ENCODE data around the gene NSUN6.
A peak's percentile ranks its signal among the peaks of the same experiment; 100 is the strongest.

The NSUN6 gene

GRCh38 chr10:18685555-18685954, 34.2 kb upstream of the NSUN6 start:
- no peak for DNase-seq (ENCODE audit: low read depth)
- H3K4me3 ChIP-seq (ENCODE audit: low read depth, low read length) = no peak overlapping the region
- TF ChIP-seq CTCF (conservative IDR thresholded peaks at IDR 0.05; ENCODE audit: low read depth, low read length) = no peak

- no peak for DNase-seq (ENCODE audit: low read depth)
- TF ChIP-seq CTCF (conservative IDR thresholded peaks at IDR 0.05; ENCODE audit: low read depth, low read length) = no peak
- H3K4me3 ChIP-seq (ENCODE audit: low read depth, low read length) = no peak overlapping the region
Measured at GRCh38 chr10:18684953-18685352, 33.6 kb upstream of the NSUN6 start.

GRCh38 chr10:18684416-18684815, 33.0 kb upstream of the NSUN6 start:
- DNase-seq (ENCODE audit: low read depth) = no peak
- no peak for TF ChIP-seq CTCF (conservative IDR thresholded peaks at IDR 0.05; ENCODE audit: low read depth, low read length)

GRCh38 chr10:18683427-18683826, 32.0 kb upstream of the NSUN6 start:
- no peak for TF ChIP-seq CTCF (conservative IDR thresholded peaks at IDR 0.05; ENCODE audit: low read depth, low read length)
- H3K4me3 ChIP-seq (ENCODE audit: low read depth, low read length) = no peak overlapping the region
- DNase-seq (ENCODE audit: low read depth) = peak; percentile 64

More at GRCh38 chr10:18684416-18684815, 33.0 kb upstream of the NSUN6 start:
- no peak overlapping the region for H3K4me3 ChIP-seq (ENCODE audit: low read depth, low read length)

GRCh38 chr10:18681971-18682411, 30.6 kb upstream of the NSUN6 start:
- peak; percentile 75 for DNase-seq (ENCODE audit: low read depth)
- TF ChIP-seq CTCF (conservative IDR thresholded peaks at IDR 0.05; ENCODE audit: low read depth, low read length) = no peak
- H3K4me3 ChIP-seq (ENCODE audit: low read depth, low read length) = no peak overlapping the region

- TF ChIP-seq CTCF (conservative IDR thresholded peaks at IDR 0.05; ENCODE audit: low read depth, low read length) = no peak
- no peak overlapping the region for H3K4me3 ChIP-seq (ENCODE audit: low read depth, low read length)
- DNase-seq (ENCODE audit: low read depth) = peak; percentile 86
Measured at GRCh38 chr10:18681366-18681765, 30.0 kb upstream of the NSUN6 start.

GRCh38 chr10:18680754-18681153, 29.4 kb upstream of the NSUN6 start:
- TF ChIP-seq CTCF (conservative IDR thresholded peaks at IDR 0.05; ENCODE audit: low read depth, low read length) = no peak
- H3K4me3 ChIP-seq (ENCODE audit: low read depth, low read length) = no peak overlapping the region
- DNase-seq (ENCODE audit: low read depth) = no peak
